GM12891 (cell line): ENCODE results near the gene C2CD5.
"Not testable (repeated sequence)": the region's sequence is repeated elsewhere in the genome, so short reads cannot be mapped to it uniquely, and the experiment has no call there.

Experiments
- DNase-seq: peaks from one replicate; pipeline ENCODE4 v3.0.0; 2011; ENCODE audit warnings: low spot score; ENCODE audit not compliant: insufficient read length
- FAIRE-seq: peaks from 2 replicates; lab custom pipeline; 2011; peaks lifted over from hg19 to GRCh38; lab: Jason Lieb, UNC
- PAX5 ChIP-seq: IDR thresholded peaks from 2 replicates; pipeline ENCODE4 v1.6.1; 2011; ENCODE audit warnings: low read length, moderate library complexity, mild to moderate bottlenecking; ENCODE audit not compliant: insufficient read depth, severe bottlenecking
- POLR2A ChIP-seq: IDR thresholded peaks from 2 replicates; pipeline ENCODE4 v1.6.1; 2011; ENCODE audit warnings: low read depth, low read length, control low read depth
- POLR2AphosphoS5 ChIP-seq: IDR thresholded peaks from 2 replicates; pipeline ENCODE4 v1.6.1; 2011; ENCODE audit warnings: low read depth, low read length, control low read depth
- POU2F2 ChIP-seq: IDR thresholded peaks from 2 replicates; pipeline ENCODE4 v1.6.1; 2011; ENCODE audit warnings: low read depth, mild to moderate bottlenecking, control low read depth, low read length, moderate library complexity
- SPI1 ChIP-seq: IDR thresholded peaks from 2 replicates; pipeline ENCODE4 v1.6.1; 2011; ENCODE audit warnings: low read depth, low read length, control low read depth
- TAF1 ChIP-seq: IDR thresholded peaks from 2 replicates; pipeline ENCODE4 v1.6.1; 2011; ENCODE audit warnings: low read depth, low read length, control low read depth

The C2CD5 gene

DNA sequence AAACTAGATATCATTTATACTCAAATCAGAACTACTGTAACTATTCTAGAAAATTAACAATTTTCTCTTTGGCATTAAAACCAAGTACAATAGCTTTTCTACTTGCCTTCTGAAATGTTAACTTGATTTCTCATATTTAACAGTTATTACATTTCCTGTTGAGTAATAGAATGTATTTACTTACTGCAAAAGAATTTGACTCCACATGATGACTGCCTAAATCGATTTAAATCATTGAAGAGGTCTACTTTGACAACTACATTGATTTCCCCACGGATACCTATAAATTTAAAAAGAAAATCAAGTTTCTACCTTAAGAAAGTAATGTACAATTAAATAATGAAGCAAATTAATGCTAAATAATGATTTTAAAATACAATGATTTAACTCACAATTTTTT lies 18.9 kb downstream of the C2CD5 start:
- no peak for FAIRE-seq
- DNase-seq: no peak
- no peak for TF ChIP-seq POLR2AphosphoS5
- TF ChIP-seq PAX5: no peak
- TF ChIP-seq POU2F2: no peak
- TF ChIP-seq TAF1: no peak
- no peak for TF ChIP-seq SPI1
- no peak for TF ChIP-seq POLR2A

DNA sequence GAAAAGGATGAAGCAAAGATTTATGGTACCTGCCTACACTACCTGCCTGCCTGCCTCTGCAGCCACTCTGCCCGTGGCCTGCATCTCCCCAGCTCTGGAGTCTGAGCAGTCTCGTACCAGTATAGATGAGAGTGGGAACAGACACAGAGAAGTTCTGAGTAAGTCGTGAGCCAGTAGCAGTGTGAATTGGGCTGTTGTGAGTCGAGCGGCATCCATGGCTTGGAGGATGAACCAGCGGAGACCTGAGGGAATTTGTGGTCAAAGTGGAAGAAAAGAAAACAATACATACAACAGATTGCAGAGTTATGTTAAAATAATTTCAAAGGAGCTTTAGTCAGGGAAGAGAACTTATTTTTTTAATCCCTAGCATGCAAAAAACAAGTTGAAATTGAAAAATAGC lies 25.3 kb downstream of the C2CD5 start:
- TF ChIP-seq PAX5 (no peak), SPI1 (no peak), TAF1 (no peak)
- no peak for DNase-seq
- no peak for FAIRE-seq

DNA sequence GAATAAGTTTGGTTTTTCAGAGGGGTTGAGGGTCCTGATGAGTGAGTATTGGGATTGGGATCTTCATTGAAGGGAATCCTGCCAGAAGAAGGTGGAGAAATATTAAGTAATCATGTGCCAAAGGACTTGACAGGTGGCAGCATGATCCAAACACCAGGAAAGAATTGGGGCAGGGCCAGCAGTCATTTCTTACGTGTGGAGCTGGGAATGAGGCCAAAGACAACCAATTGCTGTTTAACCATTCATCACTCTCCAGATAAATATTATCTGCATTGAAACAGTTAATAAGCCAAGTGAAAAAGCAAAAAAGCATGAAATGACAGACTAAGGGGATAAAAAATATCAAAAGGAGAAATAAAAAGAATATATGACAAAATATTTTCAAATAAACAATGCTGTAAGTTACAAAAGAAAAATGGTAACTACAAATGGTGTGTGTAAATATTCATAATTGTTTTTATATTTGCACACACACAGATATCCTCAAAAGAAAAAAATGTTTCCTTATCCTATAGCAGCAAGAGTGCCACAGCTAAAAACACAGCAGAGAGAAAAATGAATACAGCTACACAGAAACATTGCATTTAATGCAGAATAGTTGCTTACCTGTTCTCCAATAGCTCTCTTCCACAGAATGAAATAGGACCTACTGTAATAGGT lies 26.2 kb downstream of the C2CD5 start:
- TF ChIP-seq SPI1 (no peak), PAX5 (no peak), TAF1 (no peak), POLR2A (no peak), POU2F2 (no peak), POLR2AphosphoS5 (no peak)
- DNase-seq (no peak), FAIRE-seq (no peak)

DNA sequence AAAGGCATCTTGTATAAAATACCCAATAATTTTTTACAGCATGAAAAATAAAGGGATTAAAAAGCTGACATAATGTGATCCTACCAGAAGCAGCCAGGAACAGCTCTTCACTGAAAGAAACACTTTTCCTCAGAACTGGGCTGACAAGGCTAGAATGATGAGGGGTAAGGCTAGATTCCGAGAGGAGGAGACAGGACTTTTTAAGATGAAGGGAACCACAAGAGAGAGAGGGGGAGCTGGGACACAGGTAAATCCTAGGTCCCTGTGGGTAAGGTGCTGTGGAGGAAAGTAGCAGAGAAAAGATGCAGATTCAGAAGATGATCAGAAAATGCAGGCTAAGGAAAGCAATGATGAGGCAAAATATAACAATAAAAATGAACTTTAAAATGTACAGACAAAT lies 29.5 kb downstream of the C2CD5 start:
- FAIRE-seq: no peak
- no peak for TF ChIP-seq POLR2AphosphoS5
- no peak for TF ChIP-seq POU2F2
- no peak for TF ChIP-seq SPI1
- TF ChIP-seq POLR2A: no peak
- TF ChIP-seq PAX5: no peak
- no peak for TF ChIP-seq TAF1

DNA sequence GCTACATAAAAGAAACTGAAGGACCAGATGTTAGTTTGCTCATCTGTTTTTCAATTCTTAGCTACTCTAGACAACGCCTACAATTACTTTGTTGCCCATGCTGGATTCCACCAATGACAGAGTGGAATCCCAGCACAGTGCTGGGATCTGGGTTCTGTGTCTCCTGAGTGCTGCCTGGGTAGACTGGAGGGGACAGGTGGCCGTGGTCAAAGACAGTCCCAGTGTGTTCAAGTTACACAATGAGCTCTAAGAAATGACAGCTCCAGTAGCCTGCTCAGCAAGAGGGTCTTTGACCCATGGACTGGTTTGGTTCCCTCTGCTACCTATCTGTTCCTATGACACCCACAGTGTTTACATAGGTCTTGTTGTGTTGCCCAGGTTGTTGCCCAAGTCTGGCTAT lies 38.5 kb downstream of the C2CD5 start:
- TF ChIP-seq TAF1 (no peak), POLR2A (no peak), POU2F2 (no peak), POLR2AphosphoS5 (no peak), SPI1 (no peak), PAX5 (no peak)
- DNase-seq: no peak
- FAIRE-seq: no peak

More for the DNA sequence above, 29.5 kb downstream of the C2CD5 start:
- DNase-seq: no peak

DNA sequence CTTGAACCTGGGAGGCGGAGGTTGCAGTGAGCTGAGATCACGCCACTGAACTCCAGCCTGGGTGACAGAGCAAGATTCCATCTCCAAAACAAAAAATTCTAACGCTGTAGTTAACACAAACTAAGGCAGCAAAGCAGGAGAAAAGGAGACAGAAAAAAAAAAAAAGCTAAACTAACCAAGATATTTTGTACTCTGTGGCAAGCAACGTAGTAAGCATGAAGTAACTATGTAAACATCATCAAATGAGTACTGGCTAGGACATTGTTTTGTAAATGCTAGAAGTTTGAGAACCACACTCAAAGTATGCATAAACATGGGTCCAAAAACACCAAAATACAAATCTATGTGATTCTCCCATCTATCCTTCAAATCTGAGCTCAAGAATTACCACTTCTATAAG lies 44.2 kb downstream of the C2CD5 start:
- FAIRE-seq: no peak
- DNase-seq: no peak
- no peak for TF ChIP-seq POLR2A

DNA sequence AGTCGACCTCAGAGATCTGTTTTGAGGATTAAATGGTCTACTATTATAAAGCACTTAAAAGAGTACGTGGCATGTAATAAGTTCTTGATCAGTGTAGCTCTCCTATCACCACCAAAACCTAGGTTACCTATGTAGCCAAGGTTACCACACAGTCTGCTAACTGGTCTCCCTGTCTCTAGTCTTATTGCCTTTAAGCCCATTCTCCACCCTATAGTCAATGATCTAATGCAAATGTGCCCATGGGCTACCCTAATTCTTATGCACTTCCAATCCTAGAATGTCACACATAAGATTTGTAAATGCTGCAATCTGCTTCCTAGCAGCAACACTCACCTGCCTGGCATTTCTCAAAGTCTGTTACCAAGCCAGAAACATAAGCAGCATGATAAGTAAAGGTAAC lies 44.9 kb downstream of the C2CD5 start:
- DNase-seq (no peak), FAIRE-seq (no peak)
- no peak for TF ChIP-seq PAX5
- no peak for TF ChIP-seq SPI1
- TF ChIP-seq POU2F2: no peak
- TF ChIP-seq POLR2A: no peak
- TF ChIP-seq TAF1: no peak
- TF ChIP-seq POLR2AphosphoS5: no peak

DNA sequence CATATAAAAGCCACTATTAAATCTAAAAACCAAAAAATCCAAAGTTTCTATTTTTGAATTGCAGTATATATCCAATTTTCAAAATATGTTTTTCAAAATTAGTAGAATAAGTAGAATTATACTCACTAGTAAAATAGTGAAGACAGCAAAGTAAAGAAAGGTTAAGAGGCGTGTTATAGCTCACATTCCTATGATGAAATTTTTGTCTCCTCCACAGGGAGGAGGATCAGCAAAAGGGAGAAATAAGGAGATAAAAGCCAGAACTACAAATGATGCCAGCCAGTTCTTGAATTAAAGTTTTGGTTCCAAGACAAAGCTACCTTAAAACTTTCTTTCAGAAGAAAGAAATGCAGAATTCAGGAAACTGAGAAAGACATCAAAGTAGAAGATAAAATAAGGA lies 50.0 kb downstream of the C2CD5 start:
- TF ChIP-seq POLR2AphosphoS5: no peak
- no peak for TF ChIP-seq TAF1
- no peak for TF ChIP-seq POLR2A
- TF ChIP-seq PAX5: no peak
- no peak for TF ChIP-seq POU2F2
- TF ChIP-seq SPI1: no peak
- FAIRE-seq (no peak), DNase-seq (no peak)

DNA sequence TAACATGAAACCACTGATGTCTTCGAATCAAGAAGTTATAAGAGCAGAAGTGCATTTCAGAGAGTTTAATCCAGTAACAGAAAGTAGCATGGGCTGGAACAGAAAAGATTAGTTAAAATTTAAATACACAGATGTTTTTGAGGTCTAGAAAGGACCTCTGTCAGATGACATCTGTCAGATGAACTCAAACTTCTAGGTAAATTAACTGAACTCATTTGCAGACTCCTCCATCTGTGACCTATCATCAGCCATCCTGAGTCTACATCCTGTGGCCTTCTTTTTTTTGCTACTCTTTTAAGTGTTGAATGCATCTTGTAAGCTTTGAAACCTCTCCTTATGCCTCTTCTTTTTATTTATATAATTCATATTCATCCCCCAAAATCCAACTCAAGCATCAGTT lies 53.3 kb downstream of the C2CD5 start:
- no peak for FAIRE-seq
- no peak for DNase-seq
- TF ChIP-seq POLR2AphosphoS5 (no peak), TAF1 (no peak), SPI1 (no peak), POU2F2 (no peak), POLR2A (no peak), PAX5 (no peak)

DNA sequence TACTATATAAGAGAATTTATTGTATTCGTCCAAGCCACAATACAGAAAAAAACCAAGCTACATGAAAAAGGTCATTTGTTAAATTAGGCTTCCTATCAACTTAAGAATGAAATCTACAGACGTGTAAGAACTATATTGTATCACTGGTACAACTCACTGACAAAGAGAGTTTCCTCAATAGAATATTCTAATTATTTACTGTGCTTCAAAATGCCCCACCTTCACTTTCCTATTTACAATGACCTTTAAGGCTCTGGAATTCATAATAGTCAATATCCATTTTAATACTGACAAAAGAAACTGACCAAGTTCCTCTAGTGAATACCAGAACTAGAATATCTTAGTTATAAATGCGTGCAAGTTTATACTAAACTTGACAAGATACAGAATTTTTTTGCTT lies 55.9 kb downstream of the C2CD5 start:
- TF ChIP-seq PAX5 (no peak), POLR2AphosphoS5 (no peak), TAF1 (no peak), SPI1 (no peak)
- DNase-seq: no peak
- FAIRE-seq: no peak

DNA sequence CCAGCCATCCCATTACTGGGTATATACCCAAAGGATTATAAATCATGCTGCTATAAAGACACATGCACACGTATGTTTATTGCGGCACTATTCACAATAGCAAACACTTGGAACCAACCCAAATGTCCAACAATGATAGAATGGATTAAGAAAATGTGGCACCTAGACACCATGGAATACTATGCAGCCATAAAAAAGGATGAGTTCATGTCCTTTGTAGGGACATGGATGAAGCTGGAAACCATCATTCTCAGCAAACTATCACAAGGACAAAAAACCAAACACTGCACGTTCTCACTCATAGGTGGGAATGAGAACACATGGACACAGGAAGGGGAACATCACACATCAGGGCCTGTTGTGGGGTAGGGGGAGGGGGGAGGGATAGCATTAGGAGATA lies 56.7 kb downstream of the C2CD5 start:
- not testable (repeated sequence) for DNase-seq

More for the DNA sequence above, 56.7 kb downstream of the C2CD5 start:
- not testable (repeated sequence) for FAIRE-seq
